Endodermal cell (in vitro differentiated cells): ENCODE data around the gene CDH4. TPM values are rescaled to one million over a fixed set of nuclear protein-coding genes. Genes with fewer than 3 reads are reported as not detected.

Experiments
- DNase-seq: peaks from one replicate; pipeline ENCODE4 v3.0.0-alpha.2; 2017
- H3K27ac ChIP-seq: 2 replicates; pipeline ENCODE4 v1.5.1; 2013; ENCODE audit warnings: mild to moderate bottlenecking, low read depth, low read length, moderate library complexity
- H3K27me3 ChIP-seq: 2 replicates; pipeline ENCODE4 v1.6.1; 2013; ENCODE audit warnings: mild to moderate bottlenecking, low read length, moderate library complexity; ENCODE audit not compliant: insufficient read depth, control insufficient read depth, poor library complexity, severe bottlenecking
- H3K36me3 ChIP-seq: 2 replicates; pipeline ENCODE4 v1.7.0; 2013; ENCODE audit warnings: mild to moderate bottlenecking, low read length, moderate library complexity; ENCODE audit not compliant: control insufficient read depth, insufficient read depth
- H3K4me1 ChIP-seq: one replicate; pipeline ENCODE4 v1.7.0; 2013; ENCODE audit warnings: low read length; ENCODE audit not compliant: control insufficient read depth, insufficient read depth
- H3K4me3 ChIP-seq: 2 replicates; pipeline ENCODE4 v1.5.1; 2013; ENCODE audit warnings: mild to moderate bottlenecking, low read length, moderate library complexity
- H3K9ac ChIP-seq: 2 replicates; pipeline ENCODE4 v1.6.1; 2013; ENCODE audit warnings: mild to moderate bottlenecking, low read length, moderate library complexity; ENCODE audit not compliant: poor library complexity, severe bottlenecking; ENCODE audit errors: extremely low read depth
- H3K9me3 ChIP-seq: 2 replicates; pipeline ENCODE4 v1.6.1; 2013; ENCODE audit warnings: mild to moderate bottlenecking, low read length, moderate library complexity; ENCODE audit not compliant: control insufficient read depth
- H3K27ac Mint-ChIP-seq: 2 replicates; pipeline ENCODE4 v1.8.0; 2020; ENCODE audit warnings: mixed read lengths
- H3K27me3 Mint-ChIP-seq: 2 replicates; pipeline ENCODE4 v1.8.0; 2021; ENCODE audit warnings: mild to moderate bottlenecking, mixed read lengths; ENCODE audit not compliant: insufficient read depth
- H3K36me3 Mint-ChIP-seq: 2 replicates; pipeline ENCODE4 v1.8.0; 2020; ENCODE audit warnings: low read depth, mixed read lengths
- H3K4me1 Mint-ChIP-seq: 2 replicates; pipeline ENCODE4 v1.8.0; 2020; ENCODE audit warnings: mixed read lengths
- H3K4me3 Mint-ChIP-seq: 2 replicates; pipeline ENCODE4 v1.8.0; 2020; ENCODE audit warnings: mild to moderate bottlenecking, moderate library complexity, mixed read lengths
- H3K9me3 Mint-ChIP-seq: 2 replicates; pipeline ENCODE4 v1.8.0; 2020; ENCODE audit warnings: mild to moderate bottlenecking, mixed read lengths
- WGBS, 2 experiments: methylation state at CpG; one replicate each; pipeline versions ENCODE4 v1.1.5 to v1.1.7; 2013; ENCODE audit warnings: missing lambda C conversion rate in 2 of 2, mixed read lengths in 1 of 2; ENCODE audit not compliant: insufficient coverage in 1 of 2, insufficient read length in 1 of 2; 5-methylcytosine and 5-hydroxymethylcytosine counted together
- total RNA-seq, 2 donors: library from RNA; stranded (reverse); fragmentation: NEBNext Ultra II Directional in 1 of 2; extraction: Animal tissue kit (Norgen Biotek cat#: 25700) in 1 of 2; gene quantifications; 2 replicates in 1 of 2; 3 replicates in 1 of 2; pipeline ENCODE4 v1.2.1, GENCODE V29; 2021
- TF ChIP-seq, protein P1 (sequence below): fragments of 200-600 bp; sonication (generic); conservative IDR thresholded peaks from 2 replicates; pipeline ENCODE4 v1.5.0; 2021; ENCODE audit warnings: antibody characterized with exemption, mild to moderate bottlenecking

CDH4 gene
- total RNA-seq, 2 donors from 2014 or later, result 1.8 to 5.8 TPM

DNA sequence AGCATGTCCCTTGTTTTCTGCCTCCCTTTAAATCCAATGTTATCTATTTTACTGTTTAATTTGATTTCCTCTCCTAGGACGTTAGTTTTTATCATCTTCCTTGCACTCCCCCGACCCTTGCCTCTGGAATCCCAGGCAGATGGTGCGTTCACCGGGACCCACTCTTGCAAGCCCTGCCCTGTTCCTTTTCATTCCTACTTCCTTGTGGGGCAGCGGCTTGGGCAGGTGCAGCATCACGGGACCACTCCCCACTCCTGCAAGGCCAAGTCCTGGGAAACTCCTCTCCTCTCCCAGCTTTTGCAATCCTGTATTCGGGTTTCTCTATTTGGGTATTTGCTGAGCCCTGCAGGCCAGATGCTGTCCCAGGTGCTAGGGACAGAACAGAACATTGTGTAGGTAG lies 5.8 kb upstream of the CDH4 start:
- H3K4me3 ChIP-seq, result no peak overlapping the region
- no peak overlapping the region for H3K4me3 Mint-ChIP-seq
- H3K4me1 Mint-ChIP-seq, result no peaks in the 10 kb centered on the region
- TF ChIP-seq, protein P1, sequence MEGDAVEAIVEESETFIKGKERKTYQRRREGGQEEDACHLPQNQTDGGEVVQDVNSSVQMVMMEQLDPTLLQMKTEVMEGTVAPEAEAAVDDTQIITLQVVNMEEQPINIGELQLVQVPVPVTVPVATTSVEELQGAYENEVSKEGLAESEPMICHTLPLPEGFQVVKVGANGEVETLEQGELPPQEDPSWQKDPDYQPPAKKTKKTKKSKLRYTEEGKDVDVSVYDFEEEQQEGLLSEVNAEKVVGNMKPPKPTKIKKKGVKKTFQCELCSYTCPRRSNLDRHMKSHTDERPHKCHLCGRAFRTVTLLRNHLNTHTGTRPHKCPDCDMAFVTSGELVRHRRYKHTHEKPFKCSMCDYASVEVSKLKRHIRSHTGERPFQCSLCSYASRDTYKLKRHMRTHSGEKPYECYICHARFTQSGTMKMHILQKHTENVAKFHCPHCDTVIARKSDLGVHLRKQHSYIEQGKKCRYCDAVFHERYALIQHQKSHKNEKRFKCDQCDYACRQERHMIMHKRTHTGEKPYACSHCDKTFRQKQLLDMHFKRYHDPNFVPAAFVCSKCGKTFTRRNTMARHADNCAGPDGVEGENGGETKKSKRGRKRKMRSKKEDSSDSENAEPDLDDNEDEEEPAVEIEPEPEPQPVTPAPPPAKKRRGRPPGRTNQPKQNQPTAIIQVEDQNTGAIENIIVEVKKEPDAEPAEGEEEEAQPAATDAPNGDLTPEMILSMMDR, result no peak
- H3K27ac ChIP-seq, result no peak overlapping the region
- peaks cover 93% of the 10 kb centered on the region for H3K27me3 Mint-ChIP-seq
- H3K9me3 ChIP-seq, result no peaks in the 10 kb centered on the region
- peaks cover 6% of the 10 kb centered on the region for H3K9me3 Mint-ChIP-seq
- peaks cover 47% of the 10 kb centered on the region for H3K27me3 ChIP-seq
- H3K36me3 Mint-ChIP-seq, result no peaks in the 10 kb centered on the region
- H3K4me1 ChIP-seq, result no peaks in the 10 kb centered on the region
- no peaks in the 10 kb centered on the region for H3K36me3 ChIP-seq
- DNase-seq, result no peak
- no peak overlapping the region for H3K9ac ChIP-seq
- no peak overlapping the region for H3K27ac Mint-ChIP-seq
- 88 to 89% methylated on average over 4 to 7 of the region's 7 CpGs for WGBS, 2 experiments

DNA sequence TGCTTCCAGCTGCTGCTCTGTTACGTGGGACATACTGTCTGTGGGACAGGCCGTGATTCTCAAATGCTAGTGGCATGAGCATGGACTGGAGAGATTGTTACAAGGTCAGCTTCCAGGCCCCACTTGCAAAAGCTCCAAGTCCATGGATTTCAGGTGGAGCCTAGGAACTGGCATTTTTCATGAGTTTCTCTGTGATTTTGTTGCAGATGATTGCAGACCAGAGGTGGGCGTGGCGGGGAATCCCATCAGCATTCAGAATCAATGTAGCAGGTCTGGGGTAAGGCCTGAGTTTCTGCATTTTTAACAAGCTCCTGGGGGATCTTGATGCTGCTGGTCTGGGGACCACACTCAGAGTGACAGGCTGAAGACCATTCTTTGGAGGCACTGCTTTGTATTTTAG lies 2.4 kb upstream of the CDH4 start:
- peaks cover 5% of the 10 kb centered on the region for H3K4me1 Mint-ChIP-seq
- H3K27me3 Mint-ChIP-seq, result peaks cover 81% of the 10 kb centered on the region
- WGBS, 2 experiments, result 80 to 92% methylated on average over 2 to 4 of the region's 4 CpGs
- H3K27ac Mint-ChIP-seq, result no peak overlapping the region
- H3K4me1 ChIP-seq, result no peaks in the 10 kb centered on the region
- H3K27me3 ChIP-seq, result peaks cover 75% of the 10 kb centered on the region
- H3K9me3 Mint-ChIP-seq, result no peaks in the 10 kb centered on the region
- H3K9ac ChIP-seq, result no peak overlapping the region
- TF ChIP-seq, protein P1, result no peak
- no peaks in the 10 kb centered on the region for H3K36me3 ChIP-seq
- H3K27ac ChIP-seq, result no peak overlapping the region
- no peaks in the 10 kb centered on the region for H3K9me3 ChIP-seq
- H3K4me3 ChIP-seq, result no peak overlapping the region
- no peak for DNase-seq
- H3K36me3 Mint-ChIP-seq, result no peaks in the 10 kb centered on the region
- no peak overlapping the region for H3K4me3 Mint-ChIP-seq

DNA sequence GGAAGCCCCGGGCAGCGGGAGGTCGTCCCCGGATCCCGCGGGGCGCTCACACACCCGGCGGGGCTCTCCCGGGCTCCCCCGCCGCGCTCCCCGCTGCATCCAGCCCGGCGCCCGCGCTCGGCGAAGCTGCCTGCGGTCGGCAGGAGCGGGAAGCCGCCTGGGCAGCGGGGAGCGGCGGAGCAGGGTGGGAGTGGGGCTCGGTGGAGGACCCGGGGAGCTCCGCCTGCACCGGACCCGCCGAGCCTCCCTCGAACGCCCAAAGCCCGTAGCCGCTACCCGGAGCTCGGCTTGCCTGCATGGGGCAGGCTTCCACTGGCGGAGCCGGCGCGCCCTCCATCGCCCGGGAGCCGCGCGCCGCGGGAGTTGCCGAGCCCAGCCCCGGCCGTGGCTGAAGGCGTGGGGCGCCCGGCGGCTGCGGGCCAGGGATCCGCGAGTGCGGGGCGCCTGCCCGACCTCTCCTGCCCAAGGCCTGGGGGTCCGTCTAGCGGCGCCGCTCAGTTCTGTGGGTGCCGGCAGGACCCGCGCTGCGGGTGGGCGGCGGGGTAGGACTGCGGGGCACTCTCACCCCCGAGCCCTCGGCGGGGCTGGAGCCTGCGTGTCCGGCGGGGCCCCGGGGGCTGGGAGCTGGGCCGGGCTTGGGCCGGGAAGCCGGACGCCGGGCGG lies 671 bp downstream of the CDH4 start:
- H3K4me3 Mint-ChIP-seq, result no peak overlapping the region
- TF ChIP-seq, protein P1, result no peak
- H3K4me1 Mint-ChIP-seq, result peaks cover 9% of the 10 kb centered on the region
- Histone ChIP-seq H3K27me3 (peaks cover 89% of the 10 kb centered on the region), H3K4me3 (peak overlapping the region; percentile 12), H3K27ac (no peak overlapping the region), H3K9me3 (no peaks in the 10 kb centered on the region), H3K9ac (no peak overlapping the region), H3K36me3 (no peaks in the 10 kb centered on the region), H3K4me1 (no peaks in the 10 kb centered on the region)
- H3K27me3 Mint-ChIP-seq, result peaks cover 75% of the 10 kb centered on the region
- H3K9me3 Mint-ChIP-seq, result no peaks in the 10 kb centered on the region
- DNase-seq, result peak; percentile 70
- WGBS, 2 experiments, result 0% methylated on average over 11 to 87 of the region's 87 CpGs
- H3K27ac Mint-ChIP-seq, result no peak overlapping the region
- H3K36me3 Mint-ChIP-seq, result peaks cover under 1% of the 10 kb centered on the region
